Globus pallidus (tissue), 1 donor: ENCODE results near the gene STK32C.

Experiments
- DNase-seq: peaks from one replicate; pipeline ENCODE4 v3.0.0-alpha.2; 2015; ENCODE audit warnings: low spot score

STK32C gene

DNA sequence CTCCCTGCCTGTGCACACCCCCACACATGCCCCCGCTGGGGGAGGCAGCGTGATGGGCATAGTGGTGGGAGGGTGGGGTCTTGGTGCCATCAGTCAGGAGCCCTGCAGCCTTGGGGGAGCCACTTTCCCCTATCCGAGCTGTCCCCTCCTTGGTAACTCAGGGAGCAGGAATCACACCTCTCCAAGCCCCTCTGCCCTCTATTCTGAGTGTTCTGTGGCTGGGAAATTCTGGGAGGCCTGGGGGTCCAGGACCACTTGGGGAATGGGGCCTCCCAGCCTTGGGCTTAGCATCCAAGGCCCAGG is 109.7 kb downstream of the STK32C start:
- no peak for DNase-seq

GRCh38 chr10:132197271-132198067 is 110.3 kb downstream of the STK32C start:
- no peak for DNase-seq

DNA sequence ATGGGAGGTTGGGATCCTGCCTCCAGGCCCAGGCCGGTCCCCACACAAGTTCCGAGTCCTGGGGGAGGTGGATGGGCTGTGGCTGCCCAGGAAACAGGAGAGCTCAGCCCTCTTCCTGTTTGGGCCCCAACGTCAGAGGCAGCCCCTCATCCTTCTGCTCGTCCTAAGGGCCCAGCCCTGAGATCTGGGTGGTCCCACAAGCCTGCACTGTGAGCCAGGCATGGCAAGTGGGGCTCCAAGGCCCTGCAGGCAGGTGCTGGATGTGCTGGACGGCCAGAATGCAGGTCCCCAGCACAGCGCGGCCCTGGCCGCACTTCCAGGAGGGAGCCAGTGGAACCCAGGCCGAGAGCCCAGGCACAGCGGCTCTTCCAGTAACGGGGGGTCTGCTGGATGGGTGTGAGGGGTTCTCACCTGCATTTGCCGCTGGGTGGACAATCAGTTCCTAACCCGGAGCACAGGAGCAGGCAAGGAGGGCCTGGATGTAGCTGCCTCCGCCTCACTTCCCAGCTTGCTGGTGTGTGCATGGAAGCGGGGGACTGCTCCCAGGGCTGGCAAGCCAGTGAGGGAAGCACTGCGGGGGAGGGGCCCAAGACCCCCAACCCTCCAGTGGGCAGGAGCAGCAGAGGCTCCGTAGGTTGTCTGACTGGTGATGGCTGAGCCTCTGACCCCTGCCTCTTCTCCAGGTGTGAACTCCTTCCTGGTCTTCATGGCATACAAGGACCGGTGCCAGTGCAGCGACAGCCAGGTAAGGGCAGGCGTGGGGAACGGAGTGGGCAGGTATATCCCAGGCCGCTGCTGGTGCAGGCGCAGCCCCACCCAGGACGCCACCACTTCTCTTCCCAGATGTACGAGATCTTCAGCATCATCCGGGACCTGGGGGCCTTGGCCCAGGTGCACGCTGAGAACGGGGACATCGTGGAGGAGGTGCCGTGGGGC is 111.3 kb downstream of the STK32C start:
- no peak for DNase-seq

- no peak for DNase-seq
These were observed 112.2 kb downstream of the STK32C start for GRCh38 chr10:132195366-132196075.

DNA sequence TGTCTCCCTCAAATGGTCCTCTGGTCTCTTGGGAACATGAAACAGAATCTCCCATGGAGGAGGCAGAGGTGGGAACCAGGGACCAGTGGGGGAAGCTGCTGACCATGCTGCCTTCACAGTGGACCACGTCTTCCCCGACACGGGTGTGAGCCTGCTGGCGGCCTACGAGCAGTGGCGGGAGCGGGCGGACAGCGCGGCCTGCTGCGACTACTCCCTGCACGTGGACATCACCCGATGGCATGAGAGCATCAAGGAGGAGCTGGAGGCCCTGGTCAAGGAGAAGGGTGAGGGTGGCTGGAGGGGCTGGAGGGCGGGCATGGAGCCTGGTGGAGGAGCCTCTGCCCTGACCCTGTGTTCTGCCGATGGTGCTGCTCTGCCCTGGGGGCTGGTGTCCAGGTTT is 113.0 kb downstream of the STK32C start:
- no peak for DNase-seq

- DNase-seq, result no peak
These were observed 113.7 kb downstream of the STK32C start for GRCh38 chr10:132193907-132194552.

GRCh38 chr10:132192991-132193665 is 114.6 kb downstream of the STK32C start:
- DNase-seq, result no peak

GRCh38 chr10:132192076-132192975 is 115.4 kb downstream of the STK32C start:
- DNase-seq, result no peak

- DNase-seq, result no peak
These were observed 117.8 kb downstream of the STK32C start for GRCh38 chr10:132189810-132190422.

GRCh38 chr10:132189016-132189415 is 118.7 kb downstream of the STK32C start:
- DNase-seq, result no peak

DNA sequence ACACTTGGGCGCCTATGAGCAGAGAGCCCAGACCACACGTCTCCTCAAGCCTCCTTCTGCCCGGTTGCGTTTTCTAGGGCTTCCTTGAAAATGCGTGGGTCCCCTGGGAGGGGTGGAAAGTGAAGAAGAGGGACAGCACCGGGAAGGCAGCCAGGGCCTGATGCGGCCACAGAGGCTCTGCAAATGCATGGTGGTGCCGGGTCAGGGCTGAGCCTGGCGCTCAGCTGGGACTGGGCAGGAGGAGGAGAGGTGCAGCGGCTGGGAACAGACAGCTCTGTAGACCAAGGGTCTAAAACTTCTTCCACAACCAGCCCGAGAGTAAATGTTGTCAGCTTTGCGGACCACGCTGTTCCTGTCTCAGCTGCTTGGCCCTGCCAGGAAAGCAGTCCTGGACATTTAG is 119.4 kb downstream of the STK32C start:
- no peak for DNase-seq

GRCh38 chr10:132187430-132188138 is 120.2 kb downstream of the STK32C start:
- DNase-seq, result no peak

DNA sequence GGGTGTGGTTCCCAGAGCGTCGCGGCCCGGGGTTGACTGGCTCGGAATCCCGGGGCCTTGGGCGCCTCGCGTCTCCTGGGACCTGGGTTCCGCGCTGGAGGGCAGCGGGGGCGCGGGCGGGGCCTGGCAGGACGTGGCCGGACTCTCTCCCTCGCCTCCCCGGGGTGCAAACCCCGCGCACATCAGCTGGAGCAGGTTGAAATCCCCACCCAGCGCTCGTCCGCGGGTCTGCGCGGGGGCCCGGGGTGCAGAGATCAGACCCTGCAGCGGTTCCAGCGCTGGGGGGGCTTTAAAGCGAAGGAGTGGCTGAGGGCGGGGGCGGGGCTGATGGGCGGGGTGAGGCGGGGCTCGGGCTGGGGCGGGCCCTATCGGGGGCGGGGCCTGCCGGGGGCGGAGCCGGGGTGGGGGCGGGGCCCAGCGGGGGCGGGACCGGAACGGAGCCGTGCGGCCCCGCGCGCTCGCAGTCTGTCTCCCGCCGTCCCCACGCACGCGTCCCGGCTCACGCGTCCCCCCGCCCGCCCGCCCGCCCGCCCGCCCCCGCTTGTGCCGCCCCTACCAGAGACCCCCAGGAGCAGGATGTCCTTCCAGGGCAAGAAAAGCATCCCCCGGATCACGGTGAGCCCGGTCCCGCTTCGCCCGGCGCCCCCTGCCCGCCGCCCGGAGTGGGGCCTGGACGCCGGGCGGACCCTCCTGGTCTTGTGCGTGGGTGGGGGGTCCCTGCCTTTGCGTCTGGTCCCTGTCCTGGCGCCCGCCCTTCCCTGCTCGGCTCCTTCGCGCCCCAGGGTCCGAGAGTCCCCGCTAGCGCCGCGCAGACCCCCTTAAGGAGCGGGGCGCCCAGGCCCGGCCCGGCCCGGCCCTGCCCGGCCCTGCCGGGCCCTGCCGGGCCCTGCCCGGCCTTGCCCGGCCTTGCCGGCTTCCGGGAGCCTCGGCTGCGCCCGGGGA is 121.0 kb downstream of the STK32C start, which contains the start of gene DPYSL4:
DPYSL4 (plus strand) TSS at position 461 of the 942 bp plus-strand sequence; CDS start at position 577, 116 bp downstream.
- no peak for DNase-seq

DNA sequence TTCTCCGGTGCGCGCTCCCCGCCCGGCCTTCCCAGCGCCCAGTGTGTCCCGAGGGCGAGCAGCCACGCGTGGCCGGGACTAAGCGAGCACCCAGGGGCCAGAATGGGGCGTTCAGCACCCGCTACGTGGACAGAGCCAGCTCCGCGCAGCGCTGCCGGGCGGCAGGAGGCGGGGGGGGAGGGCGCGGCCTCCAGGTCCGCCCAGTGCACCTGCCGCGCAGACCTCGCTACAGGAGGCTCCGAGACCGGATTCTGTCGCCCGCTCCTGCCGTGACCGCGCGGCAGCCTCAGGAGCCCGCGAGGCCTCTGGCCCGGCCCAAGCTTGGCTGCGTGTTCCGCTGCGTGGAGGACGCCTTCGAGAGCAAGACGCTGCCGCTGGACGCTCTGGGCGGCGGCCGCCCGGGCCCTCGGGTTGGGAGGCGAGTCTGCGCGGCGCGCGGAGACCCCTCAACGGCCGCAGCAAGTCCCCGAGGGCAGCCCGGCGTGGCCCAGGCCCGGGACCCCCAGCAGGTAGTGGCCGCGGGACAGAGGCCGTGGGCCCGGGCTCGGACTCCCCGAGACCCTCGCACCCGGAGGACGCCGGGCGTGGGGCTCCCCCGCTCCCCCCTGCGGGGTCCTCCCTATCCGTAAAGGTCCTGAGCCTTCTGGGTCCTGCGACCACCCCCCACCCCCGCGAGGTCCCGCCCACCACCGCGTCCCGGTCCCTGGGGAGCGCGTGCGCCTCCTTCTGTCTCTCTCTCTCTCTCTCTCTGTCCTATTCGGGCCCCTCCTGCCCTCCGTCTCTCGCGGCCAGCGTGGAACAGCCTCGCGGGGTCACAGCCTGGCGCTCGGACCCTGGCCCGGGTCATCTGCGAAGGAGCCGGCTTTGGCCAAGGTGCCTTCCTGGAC is 121.9 kb downstream of the STK32C start:
- DNase-seq, result no peak

- no peak for DNase-seq
These were observed 122.7 kb downstream of the STK32C start for GRCh38 chr10:132184816-132185593.

DNA sequence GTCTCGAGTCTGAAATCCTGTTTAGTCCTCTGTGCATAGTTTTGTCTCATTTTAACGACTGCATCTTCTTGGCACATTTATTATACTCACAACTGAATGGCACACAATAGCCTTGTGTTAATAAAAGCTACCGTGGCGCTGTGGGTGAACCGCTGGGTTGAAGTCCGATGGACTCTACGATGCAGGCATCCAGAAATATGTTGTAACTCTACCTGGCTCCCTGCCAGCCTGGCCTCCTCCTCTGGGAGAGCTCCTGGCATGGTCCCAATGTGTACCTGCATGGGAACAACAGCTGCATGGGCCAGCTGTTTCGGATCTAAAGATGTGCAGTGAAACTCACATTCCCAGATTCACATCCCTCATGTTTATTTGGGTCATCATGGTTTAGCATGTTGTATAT is 124.7 kb downstream of the STK32C start:
- DNase-seq, result no peak
